GM19193 (cell line): ENCODE results near the gene CTNNA2.

Experiments
- POLR2A ChIP-seq: IDR thresholded peaks from 4 replicates; pipeline ENCODE4 v1.6.1; 2011; ENCODE audit not compliant: insufficient read depth, insufficient read length; ENCODE audit errors: extremely low read depth

The CTNNA2 gene

GRCh38 chr2:80476535-80477117 is 963.8 kb downstream of the CTNNA2 start:
- TF ChIP-seq POLR2A = no peak

- no peak for TF ChIP-seq POLR2A
Observed at GRCh38 chr2:80482276-80482675, 969.4 kb downstream of the CTNNA2 start.

- no peak for TF ChIP-seq POLR2A
Observed at GRCh38 chr2:80489717-80490116, 976.9 kb downstream of the CTNNA2 start.

GRCh38 chr2:80490964-80491363 is 978.1 kb downstream of the CTNNA2 start:
- TF ChIP-seq POLR2A = no peak

- TF ChIP-seq POLR2A = no peak
Observed at GRCh38 chr2:80496346-80496745, 983.5 kb downstream of the CTNNA2 start.

GRCh38 chr2:80496775-80497174 is 983.9 kb downstream of the CTNNA2 start:
- TF ChIP-seq POLR2A = no peak

GRCh38 chr2:80499095-80499494 is 986.2 kb downstream of the CTNNA2 start:
- TF ChIP-seq POLR2A = no peak

- TF ChIP-seq POLR2A = no peak
Observed at GRCh38 chr2:80501874-80502624, 989.2 kb downstream of the CTNNA2 start.

- TF ChIP-seq POLR2A = no peak
Observed at GRCh38 chr2:80506563-80506962, 993.7 kb downstream of the CTNNA2 start.

- TF ChIP-seq POLR2A = no peak
Observed at GRCh38 chr2:80510716-80511115, 997.9 kb downstream of the CTNNA2 start.

- no peak for TF ChIP-seq POLR2A
Observed at GRCh38 chr2:80515964-80516363, 1003.1 kb downstream of the CTNNA2 start.

GRCh38 chr2:80517316-80517715 is 1004.5 kb downstream of the CTNNA2 start:
- TF ChIP-seq POLR2A = no peak

- TF ChIP-seq POLR2A = no peak
Observed at GRCh38 chr2:80519121-80519643, 1006.3 kb downstream of the CTNNA2 start.

GRCh38 chr2:80519699-80520291 is 1006.9 kb downstream of the CTNNA2 start:
- TF ChIP-seq POLR2A = no peak

- TF ChIP-seq POLR2A = no peak
Observed at GRCh38 chr2:80525152-80525551, 1012.3 kb downstream of the CTNNA2 start.

- TF ChIP-seq POLR2A = no peak
Observed at GRCh38 chr2:80527119-80527518, 1014.3 kb downstream of the CTNNA2 start.

- TF ChIP-seq POLR2A = no peak
Observed at GRCh38 chr2:80529466-80530165, 1016.8 kb downstream of the CTNNA2 start.
